Transverse colon (tissue), 3 donors: ENCODE data around the gene METTL17.

Source experiments
- POLR2A ChIP-seq: fragments of 450-650 bp; IDR thresholded peaks from one replicate; pipeline ENCODE4 v1.6.1; 2016; ENCODE audit warnings: antibody characterized with exemption, mild to moderate bottlenecking, moderate library complexity
- TF ChIP-seq, protein P1 (sequence below), 5 experiments: fragments of 200-600 bp in 3 of 5; fragments of 450-650 bp in 2 of 5; sonication (generic) in 3 of 5; IDR thresholded peaks; 1 replicate in 2 of 5; 2 replicates in 3 of 5; pipeline ENCODE4 v1.5.1; 2016 to 2017; ENCODE audit warnings: antibody characterized with exemption in 5 of 5, inconsistent platforms in 3 of 5, mild to moderate bottlenecking in 2 of 5, moderate library complexity in 1 of 5

DNA sequence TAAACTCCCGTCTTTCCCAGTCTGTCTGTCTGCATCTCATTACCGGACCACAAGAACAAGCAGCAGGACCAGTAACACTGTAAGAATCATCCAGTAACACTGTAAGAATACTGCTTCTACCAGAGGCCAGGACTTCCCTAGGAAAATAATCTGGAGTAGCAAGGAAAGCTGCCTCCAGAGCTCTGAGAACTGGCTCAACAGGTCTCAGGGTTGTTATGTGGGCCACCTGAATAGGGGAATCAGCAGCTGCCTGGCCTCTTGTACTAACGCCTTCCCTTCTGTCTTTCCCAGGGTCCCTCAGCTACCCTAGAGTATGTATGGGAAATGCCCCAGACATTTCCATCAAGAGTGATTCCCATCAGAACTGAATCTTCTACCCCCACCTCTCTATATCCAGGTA is 8.4 kb downstream of the METTL17 start:
- TF ChIP-seq POLR2A, result no peak
- TF ChIP-seq, protein P1, sequence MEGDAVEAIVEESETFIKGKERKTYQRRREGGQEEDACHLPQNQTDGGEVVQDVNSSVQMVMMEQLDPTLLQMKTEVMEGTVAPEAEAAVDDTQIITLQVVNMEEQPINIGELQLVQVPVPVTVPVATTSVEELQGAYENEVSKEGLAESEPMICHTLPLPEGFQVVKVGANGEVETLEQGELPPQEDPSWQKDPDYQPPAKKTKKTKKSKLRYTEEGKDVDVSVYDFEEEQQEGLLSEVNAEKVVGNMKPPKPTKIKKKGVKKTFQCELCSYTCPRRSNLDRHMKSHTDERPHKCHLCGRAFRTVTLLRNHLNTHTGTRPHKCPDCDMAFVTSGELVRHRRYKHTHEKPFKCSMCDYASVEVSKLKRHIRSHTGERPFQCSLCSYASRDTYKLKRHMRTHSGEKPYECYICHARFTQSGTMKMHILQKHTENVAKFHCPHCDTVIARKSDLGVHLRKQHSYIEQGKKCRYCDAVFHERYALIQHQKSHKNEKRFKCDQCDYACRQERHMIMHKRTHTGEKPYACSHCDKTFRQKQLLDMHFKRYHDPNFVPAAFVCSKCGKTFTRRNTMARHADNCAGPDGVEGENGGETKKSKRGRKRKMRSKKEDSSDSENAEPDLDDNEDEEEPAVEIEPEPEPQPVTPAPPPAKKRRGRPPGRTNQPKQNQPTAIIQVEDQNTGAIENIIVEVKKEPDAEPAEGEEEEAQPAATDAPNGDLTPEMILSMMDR (IDR thresholded peaks at IDR 0.05), result no peak
